Natural killer cell (primary cell): Measurements from ENCODE around the gene UGT1A10. TPM values are rescaled to one million over a fixed set of nuclear protein-coding genes. Genes with fewer than 3 reads are reported as not detected.

ENCODE experiments used
- ATAC-seq, 3 donors: fragments of 150-1000 bp in 2 of 3; fragments of 200-7000 bp in 1 of 3; cut with Tn5 transposase; 1 replicate in 1 of 3; 2 replicates in 2 of 3; pipeline ENCODE4 v1.10.0; 2021; ENCODE audit warnings: mild to moderate bottlenecking in 2 of 3, moderate library complexity in 2 of 3
- DNase-seq, 2 donors: peaks; one replicate each; pipeline versions ENCODE4 v3.0.0 to v3.0.0-alpha.2; 2013 to 2021; ENCODE audit warnings: mixed read lengths in 1 of 2
- H3K27ac ChIP-seq: one replicate; pipeline ENCODE4 v1.5.1; 2013; ENCODE audit warnings: mild to moderate bottlenecking, low read length
- H3K27me3 ChIP-seq: one replicate; pipeline ENCODE4 v1.6.1; 2013; ENCODE audit warnings: low read length; ENCODE audit not compliant: control insufficient read depth, insufficient read depth
- H3K36me3 ChIP-seq: one replicate; pipeline ENCODE4 v1.6.1; 2013; ENCODE audit warnings: low read length; ENCODE audit not compliant: control insufficient read depth, insufficient read depth
- H3K4me1 ChIP-seq: one replicate; pipeline ENCODE4 v1.6.1; 2013; ENCODE audit warnings: low read length; ENCODE audit not compliant: control insufficient read depth, insufficient read depth
- H3K4me3 ChIP-seq: one replicate; pipeline ENCODE4 v1.5.1; 2013; ENCODE audit warnings: low read length
- H3K9me3 ChIP-seq: one replicate; pipeline ENCODE4 v1.6.1; 2013; ENCODE audit warnings: low read length; ENCODE audit not compliant: control insufficient read depth, insufficient read depth
- H3K27ac Mint-ChIP-seq, 2 donors: one replicate each; pipeline ENCODE4 v1.8.0; 2022; ENCODE audit warnings: mild to moderate bottlenecking in 2 of 2, mixed read lengths in 2 of 2, moderate library complexity in 1 of 2
- H3K27me3 Mint-ChIP-seq, 2 donors: one replicate each; pipeline ENCODE4 v1.8.0; 2022; ENCODE audit warnings: low read depth in 2 of 2, mixed read lengths in 2 of 2
- H3K36me3 Mint-ChIP-seq: one replicate; pipeline ENCODE4 v1.8.0; 2022; ENCODE audit warnings: mixed read lengths
- H3K4me1 Mint-ChIP-seq, 2 donors: one replicate each; pipeline ENCODE4 v1.8.0; 2022; ENCODE audit warnings: mixed read lengths in 2 of 2
- H3K4me3 Mint-ChIP-seq: one replicate; pipeline ENCODE4 v1.8.0; 2022; ENCODE audit warnings: mild to moderate bottlenecking, moderate library complexity, mixed read lengths
- H3K9me3 Mint-ChIP-seq, 2 donors: one replicate each; pipeline ENCODE4 v1.8.0; 2022; ENCODE audit warnings: mixed read lengths in 2 of 2
- CTCF ChIP-seq: fragments of 200-600 bp; IDR thresholded peaks from one replicate; pipeline ENCODE4 v1.8.0; 2022; ENCODE audit warnings: antibody characterized with exemption
- WGBS: methylation state at CpG from one replicate; pipeline ENCODE4 v1.1.7; 2013; ENCODE audit warnings: missing lambda C conversion rate; ENCODE audit not compliant: insufficient coverage; 5-methylcytosine and 5-hydroxymethylcytosine counted together
- intact Hi-C: fragments of 100-400 bp; cut with micrococcal nuclease; formaldehyde crosslinking; loops from one replicate; pipeline ENCODE4 v1.14.2; 2022
- total RNA-seq, 4 donors: library from RNA; stranded (reverse); fragments of 120-200 nt in 1 of 4; gene quantifications; one replicate each; pipeline versions ENCODE4 v1.2.3 to v1.2.4, GENCODE V29; 2013 to 2022

The UGT1A10 gene
- total RNA-seq, 3 donors from 2014 or later (not counting 1 experiment from before 2014, with no cell fraction given) = not detected

DNA sequence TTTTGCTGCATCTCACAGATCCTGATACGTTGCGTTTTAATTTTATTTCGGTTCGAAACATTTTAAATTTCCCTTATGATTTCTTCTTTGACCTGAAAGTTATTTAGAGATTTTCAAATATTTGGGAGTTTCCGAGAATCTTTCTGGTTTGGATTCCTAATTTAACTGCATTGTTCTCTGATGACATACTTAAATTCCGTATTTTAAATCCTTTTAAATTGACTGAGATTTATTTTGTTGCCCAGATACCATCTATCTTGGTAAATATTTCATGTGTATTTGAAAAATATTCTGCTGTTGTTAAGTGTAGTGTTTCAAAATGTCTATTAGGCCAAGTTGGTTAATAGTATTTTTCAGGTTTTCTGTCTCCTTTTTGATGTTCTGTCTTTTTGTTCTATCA, 179.6 kb downstream of the UGT1A10 start:
- ATAC-seq (no peak), DNase-seq (no peak)
- Histone ChIP-seq H3K27ac (no peak overlapping the region), H3K9me3 (no peaks in the 10 kb centered on the region), H3K36me3 (no peaks in the 10 kb centered on the region), H3K4me1 (no peaks in the 10 kb centered on the region), H3K27me3 (no peaks in the 10 kb centered on the region), H3K4me3 (no peak overlapping the region)
- intact Hi-C loops = no loop called here
- Mint-ChIP-seq H3K36me3 (no peaks in the 10 kb centered on the region), H3K27ac (no peak overlapping the region), H3K4me1 (peaks cover 0 to 5% of the 10 kb centered on the region in 2 donors), H3K27me3 (peaks cover 11 to 21% of the 10 kb centered on the region in 2 donors), H3K4me3 (no peak overlapping the region), H3K9me3 (no peaks in the 10 kb centered on the region)
- 100% methylated on average over 1 of the region's 6 CpGs for WGBS
- no peak for TF ChIP-seq CTCF

DNA sequence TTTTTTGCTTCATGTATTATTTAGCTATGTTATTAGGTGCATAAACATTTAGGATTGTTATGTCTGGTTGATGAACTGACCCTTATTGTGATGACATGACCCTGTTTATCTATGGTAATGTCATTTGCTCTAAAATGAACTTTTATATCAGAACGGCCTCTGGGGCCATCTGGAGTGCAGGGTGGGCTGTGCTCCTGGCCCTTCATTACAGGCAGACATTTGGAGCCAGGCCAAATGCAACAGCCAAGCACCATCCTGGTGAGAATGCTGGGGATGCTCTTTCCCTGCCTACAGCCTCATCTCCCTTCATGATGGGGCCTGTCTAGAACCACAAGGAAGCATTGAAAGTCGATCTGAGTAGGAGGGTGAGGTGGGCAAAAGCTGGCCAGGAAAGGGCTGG, 180.1 kb downstream of the UGT1A10 start:
- Histone ChIP-seq H3K27me3 (no peaks in the 10 kb centered on the region), H3K27ac (no peak overlapping the region), H3K4me3 (no peak overlapping the region), H3K4me1 (no peaks in the 10 kb centered on the region), H3K9me3 (no peaks in the 10 kb centered on the region), H3K36me3 (no peaks in the 10 kb centered on the region)
- WGBS = 87% methylated on average over 2 of the region's 2 CpGs
- Mint-ChIP-seq H3K9me3 (no peaks in the 10 kb centered on the region), H3K4me3 (no peak overlapping the region), H3K36me3 (no peaks in the 10 kb centered on the region), H3K27ac (no peak overlapping the region), H3K4me1 (peaks cover 0 to 5% of the 10 kb centered on the region in 2 donors), H3K27me3 (peaks cover 11 to 21% of the 10 kb centered on the region in 2 donors)
- TF ChIP-seq CTCF = no peak
- intact Hi-C loops = no loop called here
- ATAC-seq (no peak), DNase-seq (no peak)

- Mint-ChIP-seq H3K4me3 (no peak overlapping the region), H3K27me3 (peaks cover 11 to 21% of the 10 kb centered on the region in 2 donors), H3K27ac (no peak overlapping the region), H3K4me1 (peaks cover 0 to 5% of the 10 kb centered on the region in 2 donors), H3K9me3 (no peaks in the 10 kb centered on the region), H3K36me3 (no peaks in the 10 kb centered on the region)
- intact Hi-C loops = no loop called here
- ATAC-seq (no peak), DNase-seq (no peak)
- H3K36me3 ChIP-seq = no peaks in the 10 kb centered on the region
- no peaks in the 10 kb centered on the region for H3K27me3 ChIP-seq
- no peak overlapping the region for H3K27ac ChIP-seq
- no peak for TF ChIP-seq CTCF
- no peaks in the 10 kb centered on the region for H3K4me1 ChIP-seq
- H3K4me3 ChIP-seq = no peak overlapping the region
- WGBS = 68% methylated on average over 4 of the region's 4 CpGs
- no peaks in the 10 kb centered on the region for H3K9me3 ChIP-seq
Observed at GRCh38 chr2:233816771-233817170, 180.5 kb downstream of the UGT1A10 start.

DNA sequence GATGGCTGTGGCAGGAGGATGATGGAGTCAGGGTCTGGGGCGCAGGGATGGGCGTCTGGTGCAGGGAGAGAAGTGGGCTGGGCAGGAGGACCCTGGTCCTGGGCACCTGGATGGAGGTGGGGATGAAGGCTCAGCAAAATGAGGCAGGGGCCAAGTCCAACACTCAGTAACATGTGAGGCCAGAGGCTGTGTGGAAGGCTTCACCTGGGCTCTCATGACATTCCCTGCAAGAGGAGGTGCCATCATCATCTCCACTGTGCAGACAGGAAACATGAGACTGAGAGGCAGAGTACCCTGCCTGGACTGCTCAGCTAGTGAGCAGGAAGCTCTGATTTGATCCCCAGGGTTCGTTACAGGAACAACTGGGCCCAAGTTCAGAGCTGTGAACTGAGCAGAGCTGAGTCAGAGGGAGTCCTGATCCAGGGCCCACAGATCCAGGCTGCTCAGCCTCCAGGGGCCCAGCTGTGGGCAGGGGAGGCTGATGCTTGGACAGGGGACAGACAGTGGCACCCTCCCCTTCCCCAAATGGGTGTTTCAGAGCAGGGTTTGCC, 181.2 kb downstream of the UGT1A10 start:
- Histone ChIP-seq H3K9me3 (no peaks in the 10 kb centered on the region), H3K27ac (no peak overlapping the region), H3K36me3 (no peaks in the 10 kb centered on the region), H3K4me1 (no peaks in the 10 kb centered on the region), H3K27me3 (no peaks in the 10 kb centered on the region), H3K4me3 (no peak overlapping the region)
- Mint-ChIP-seq H3K36me3 (no peaks in the 10 kb centered on the region), H3K4me3 (no peak overlapping the region), H3K27me3 (peaks cover 11 to 21% of the 10 kb centered on the region in 2 donors), H3K27ac (no peak overlapping the region), H3K4me1 (peaks cover 0 to 5% of the 10 kb centered on the region in 2 donors), H3K9me3 (no peaks in the 10 kb centered on the region)
- no peak for DNase-seq
- TF ChIP-seq CTCF = no peak
- ATAC-seq = no peak
- WGBS = 80% methylated on average over 3 of the region's 3 CpGs
- intact Hi-C loops = no loop called here
